Esophagus squamous epithelium (tissue), 4 donors: ENCODE data around the gene DNAL1.

Experiments used
- CTCF ChIP-seq, 6 experiments: fragments of 450-650 bp in 4 of 6; fragments of 200-600 bp in 2 of 6; sonication (generic) in 2 of 6; IDR thresholded peaks; one replicate each; pipeline ENCODE4 v1.5.1; 2016 to 2019; ENCODE audit warnings: antibody characterized with exemption in 6 of 6, mild to moderate bottlenecking in 4 of 6, moderate library complexity in 4 of 6
- POLR2A ChIP-seq, 4 donors: fragments of 450-650 bp; IDR thresholded peaks; one replicate each; pipeline ENCODE4 v1.6.1; 2017; ENCODE audit warnings: antibody characterized with exemption in 4 of 4, mild to moderate bottlenecking in 4 of 4, moderate library complexity in 3 of 4

GRCh38 chr14:73606271-73606670 lies 38.5 kb upstream of the DNAL1 start:
- TF ChIP-seq CTCF (IDR thresholded peaks at IDR 0.05): no peak
- TF ChIP-seq POLR2A (IDR thresholded peaks at IDR 0.05): no peak
